Limb (tissue), 2 donors: ENCODE data around the gene SS18.
"Not testable (repeated sequence)": the region's sequence is repeated elsewhere in the genome, so short reads cannot be mapped to it uniquely, and the experiment has no call there.

Experiments
- DNase-seq, 2 donors: peaks; one replicate each; pipeline ENCODE4 v3.0.0-alpha.2; 2016; ENCODE audit errors: extremely low spot score in 2 of 2

SS18 gene

GRCh38 chr18:26090130-26091046, at the start of gene SS18:
Gene SS18, minus strand, starts transcription at chr18:26090613. Its CDS starts 44 bp downstream, at chr18:26090569.
- DNase-seq = peak; percentile 93 to 94

- DNase-seq = peak in 1 of 2 donors; percentile 4
These were observed 45.1 kb upstream of the SS18 start for GRCh38 chr18:26135548-26135947.

- DNase-seq = no peak
These were observed 43.7 kb upstream of the SS18 start for GRCh38 chr18:26134107-26134506.

- peak in 1 of 2 donors; percentile 35 for DNase-seq
These were observed 43.2 kb upstream of the SS18 start, which contains the start of gene PSMA8 for GRCh38 chr18:26133652-26134051. Gene PSMA8, plus strand, starts transcription at chr18:26133869. Its CDS starts 97 bp downstream, at chr18:26133966.

GRCh38 chr18:26128192-26128591, 37.8 kb upstream of the SS18 start:
- DNase-seq = not testable (repeated sequence)

GRCh38 chr18:26127786-26128185, 37.4 kb upstream of the SS18 start:
- DNase-seq = no peak

- not testable (repeated sequence) for DNase-seq
These were observed 31.6 kb upstream of the SS18 start for GRCh38 chr18:26121994-26122393.

- no peak for DNase-seq
These were observed 31.1 kb upstream of the SS18 start for GRCh38 chr18:26121476-26121875.

GRCh38 chr18:26119246-26119645, 28.8 kb upstream of the SS18 start:
- no peak for DNase-seq

GRCh38 chr18:26104035-26104434, 13.6 kb upstream of the SS18 start:
- no peak for DNase-seq

- DNase-seq = no peak
These were observed 13.2 kb upstream of the SS18 start for GRCh38 chr18:26103579-26103978.

- no peak for DNase-seq
These were observed 7.2 kb upstream of the SS18 start for GRCh38 chr18:26097563-26097962.

GRCh38 chr18:26096852-26097251, 6.4 kb upstream of the SS18 start:
- no peak for DNase-seq

GRCh38 chr18:26091047-26091630, 726 bp upstream of the SS18 start:
- DNase-seq = no peak

- DNase-seq = peak in 1 of 2 donors; percentile 10
These were observed 902 bp downstream of the SS18 start for GRCh38 chr18:26089293-26090129.

- no peak for DNase-seq
These were observed 1.9 kb downstream of the SS18 start for GRCh38 chr18:26088487-26088886.

- DNase-seq = no peak
These were observed 3.5 kb downstream of the SS18 start for GRCh38 chr18:26086959-26087358.

- no peak for DNase-seq
These were observed 5.4 kb downstream of the SS18 start for GRCh38 chr18:26085056-26085455.

GRCh38 chr18:26083099-26083498, 7.3 kb downstream of the SS18 start:
- no peak for DNase-seq

GRCh38 chr18:26082475-26082874, 7.9 kb downstream of the SS18 start:
- DNase-seq = no peak

GRCh38 chr18:26074246-26074645, 16.2 kb downstream of the SS18 start:
- no peak for DNase-seq

- no peak for DNase-seq
These were observed 16.7 kb downstream of the SS18 start for GRCh38 chr18:26073758-26074157.
